ENCODE measurements around the gene ZBTB48.

ZBTB48 gene

DNA sequence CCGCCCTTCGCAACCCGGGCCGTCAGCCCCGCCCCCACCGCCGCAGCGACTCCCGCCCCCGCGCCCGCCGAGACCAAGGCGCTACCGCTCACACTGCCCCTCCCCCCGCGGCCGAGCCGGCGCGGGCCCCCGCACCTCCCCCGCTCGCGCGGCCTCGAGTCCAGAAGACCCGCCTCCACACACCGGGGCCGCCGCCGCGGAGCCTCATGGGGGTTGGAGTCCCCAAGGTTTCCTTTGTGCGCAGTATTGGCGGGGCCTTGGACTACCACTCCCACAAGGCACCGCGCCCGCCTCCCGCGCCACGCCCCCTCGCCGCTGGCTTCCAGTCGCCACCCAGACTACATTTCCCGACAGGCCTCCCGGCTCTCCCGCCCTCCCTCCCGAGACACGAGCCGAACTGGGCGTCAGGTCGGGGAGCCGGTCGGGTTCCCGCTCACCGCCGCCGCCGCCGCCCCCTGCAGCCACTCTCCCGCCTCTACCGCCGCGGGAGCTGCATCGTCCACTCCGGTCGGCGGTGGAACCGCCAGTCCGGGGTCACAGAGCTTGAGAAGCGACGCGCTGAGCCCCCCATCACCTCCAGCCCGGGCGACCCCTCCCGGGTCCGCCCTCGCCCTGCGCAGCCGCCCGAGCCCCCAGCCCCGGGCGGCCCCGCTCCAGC, 33.7 kb downstream of the ZBTB48 start, which contains the start of gene PHF13:
TSS of gene PHF13 (plus strand) at position 371 of the 658 bp plus-strand sequence. CDS start 336 bp downstream, outside the sequence.
- peak; percentile 96 to 100 (median 99) for DNase-seq

DNA sequence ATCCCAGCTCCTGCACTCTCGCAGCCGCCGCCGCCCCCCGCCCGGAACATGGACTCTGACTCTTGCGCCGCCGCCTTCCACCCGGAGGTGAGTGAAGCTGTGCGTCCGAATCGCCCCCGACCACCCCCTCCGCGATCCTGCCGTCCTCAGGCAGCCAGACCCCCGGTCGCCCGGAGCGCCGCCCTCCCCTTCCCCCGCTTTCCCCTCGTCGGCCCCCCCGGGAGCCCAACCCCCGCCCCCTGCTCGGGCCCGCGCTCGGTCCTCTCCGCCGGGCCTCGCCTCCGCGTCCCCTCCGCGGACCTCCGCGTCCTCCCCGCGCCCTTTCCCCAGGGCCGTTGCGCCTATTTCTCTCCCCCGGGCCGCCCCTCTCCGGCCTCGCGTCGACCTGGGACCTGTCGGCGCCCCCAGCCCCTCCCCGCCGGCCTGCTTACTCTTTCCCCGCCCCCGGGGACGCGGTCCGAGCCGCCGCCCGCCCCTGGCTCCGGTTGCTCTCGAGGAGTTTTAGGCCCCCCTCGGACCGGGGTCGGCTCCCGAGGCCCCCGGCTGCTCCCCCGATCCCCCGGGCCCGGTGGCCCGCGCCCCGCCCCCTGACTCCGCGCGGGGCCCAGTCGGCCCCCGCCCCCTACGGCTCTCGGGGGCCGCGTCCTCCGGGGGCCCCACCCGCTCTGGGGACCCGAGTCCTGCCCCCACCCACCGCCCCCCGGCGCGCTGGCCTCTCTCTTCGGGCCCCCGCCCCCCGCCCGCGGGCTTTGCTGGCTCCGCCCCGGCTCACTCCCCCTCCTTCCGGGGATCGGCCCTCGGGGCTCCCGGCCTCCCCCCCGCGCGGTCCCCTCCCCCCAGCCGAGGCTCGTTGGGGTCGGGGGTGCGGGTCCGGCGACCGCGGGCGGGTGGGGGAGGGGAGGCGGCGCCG, 34.5 kb downstream of the ZBTB48 start:
- DNase-seq: peak in 4 of 14 donors; percentile 22 to 67 (median 58)

DNA sequence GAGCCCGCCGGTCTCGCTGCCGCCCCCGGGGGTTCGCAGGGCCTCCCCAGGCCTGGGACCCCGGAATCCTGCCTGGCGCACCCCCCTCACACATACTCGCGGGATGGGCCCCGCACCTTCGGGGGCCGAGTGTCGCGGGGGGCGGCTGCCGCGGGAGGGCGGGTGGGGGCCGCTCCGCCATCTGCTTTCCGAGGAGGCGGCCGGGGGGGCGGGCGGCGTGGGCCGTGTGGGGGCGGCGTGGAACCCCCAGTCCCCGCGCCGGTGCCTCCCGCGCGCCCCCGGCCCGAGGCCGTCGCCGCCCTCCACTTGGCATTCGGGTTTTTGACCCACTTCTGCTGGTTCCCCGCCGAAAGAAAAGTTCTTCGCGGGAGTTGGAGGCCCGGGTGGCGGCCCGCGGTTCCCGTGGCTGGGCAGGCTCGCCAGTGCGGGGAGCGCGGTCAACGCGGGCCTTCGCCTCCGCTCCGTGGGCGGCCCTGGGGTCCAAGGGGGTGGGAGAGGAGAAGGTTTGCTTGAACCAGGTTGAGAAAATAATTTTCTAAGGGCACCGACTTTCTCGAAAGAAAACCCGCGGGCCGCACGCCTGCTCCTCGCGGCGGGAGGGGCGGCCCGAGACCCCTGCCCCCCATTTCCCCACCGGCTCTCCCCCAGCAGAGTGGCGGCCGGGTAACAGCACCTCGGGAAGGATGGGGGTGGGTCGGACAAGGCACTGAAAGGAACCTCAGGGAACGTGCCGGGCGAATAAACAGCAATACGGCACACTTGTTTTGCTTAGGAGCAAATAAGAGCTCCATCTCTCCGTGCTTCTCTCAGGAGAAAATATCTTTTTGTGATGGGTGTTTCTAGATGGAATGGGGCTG, 35.4 kb downstream of the ZBTB48 start:
- DNase-seq: peak in 2 of 14 donors; percentile 48 to 50

DNA sequence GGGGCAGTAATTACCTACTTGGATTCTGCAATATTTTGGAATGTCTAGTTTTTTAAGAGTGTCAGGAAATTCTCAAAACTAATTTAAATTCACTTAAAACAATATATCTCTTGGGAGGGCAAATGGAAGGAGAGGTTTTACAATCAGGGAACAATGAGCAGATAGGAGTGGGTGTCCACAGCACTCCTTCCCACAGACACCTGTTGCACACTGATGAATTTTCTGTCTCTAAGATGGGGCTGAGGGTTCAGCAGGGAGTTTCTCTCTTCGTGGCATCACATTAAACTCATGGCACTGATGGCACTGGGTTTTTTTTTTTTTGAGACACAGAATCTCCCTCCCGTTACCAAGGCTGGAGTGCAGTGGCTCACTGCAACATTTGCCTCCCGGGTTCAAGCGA, 39.3 kb downstream of the ZBTB48 start:
- no peak for DNase-seq

DNA sequence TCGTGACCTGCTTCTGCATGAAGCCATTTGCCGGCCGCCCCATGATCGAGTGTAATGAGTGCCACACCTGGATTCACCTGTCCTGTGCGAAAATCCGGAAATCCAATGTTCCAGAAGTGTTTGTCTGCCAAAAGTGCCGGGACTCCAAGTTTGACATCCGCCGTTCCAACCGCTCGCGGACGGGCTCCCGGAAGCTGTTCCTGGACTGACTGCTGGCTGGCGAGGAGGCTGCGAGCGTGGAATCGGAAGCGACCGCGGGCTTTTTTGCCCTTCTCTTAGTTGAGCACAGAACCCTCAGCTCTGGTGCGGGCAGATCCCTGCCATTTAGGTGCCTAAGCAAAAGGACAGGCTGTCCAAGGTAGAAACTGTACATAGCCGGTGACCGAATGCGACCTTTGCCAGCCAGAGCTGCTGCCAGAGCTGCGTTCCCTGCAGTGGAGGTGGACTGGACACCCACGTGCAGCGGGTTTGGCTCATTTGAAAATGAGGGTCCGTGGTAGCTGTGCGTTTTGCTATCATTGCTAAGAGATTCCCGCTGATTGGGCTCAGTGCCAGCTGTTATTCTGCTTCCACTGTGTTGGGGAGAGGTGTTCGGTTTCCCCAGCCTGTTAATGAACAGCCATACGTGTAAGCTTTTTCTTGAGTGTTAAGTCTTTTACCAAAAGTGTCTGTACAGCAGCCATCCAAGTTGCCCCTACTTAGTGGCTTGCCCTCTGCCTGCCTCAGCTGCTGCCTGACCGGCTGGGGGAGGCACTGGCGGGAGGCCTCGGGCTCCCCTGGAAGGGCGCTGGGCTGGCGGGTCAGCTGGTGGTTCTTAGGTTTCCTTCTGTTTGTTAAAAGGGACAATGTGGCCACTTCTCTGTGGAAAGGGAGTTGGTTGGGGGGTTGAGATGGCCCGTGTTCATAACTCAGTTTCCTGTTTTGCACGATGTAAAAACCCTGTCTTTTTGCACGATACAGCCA, 41.9 kb downstream of the ZBTB48 start:
- DNase-seq: no peak

DNA sequence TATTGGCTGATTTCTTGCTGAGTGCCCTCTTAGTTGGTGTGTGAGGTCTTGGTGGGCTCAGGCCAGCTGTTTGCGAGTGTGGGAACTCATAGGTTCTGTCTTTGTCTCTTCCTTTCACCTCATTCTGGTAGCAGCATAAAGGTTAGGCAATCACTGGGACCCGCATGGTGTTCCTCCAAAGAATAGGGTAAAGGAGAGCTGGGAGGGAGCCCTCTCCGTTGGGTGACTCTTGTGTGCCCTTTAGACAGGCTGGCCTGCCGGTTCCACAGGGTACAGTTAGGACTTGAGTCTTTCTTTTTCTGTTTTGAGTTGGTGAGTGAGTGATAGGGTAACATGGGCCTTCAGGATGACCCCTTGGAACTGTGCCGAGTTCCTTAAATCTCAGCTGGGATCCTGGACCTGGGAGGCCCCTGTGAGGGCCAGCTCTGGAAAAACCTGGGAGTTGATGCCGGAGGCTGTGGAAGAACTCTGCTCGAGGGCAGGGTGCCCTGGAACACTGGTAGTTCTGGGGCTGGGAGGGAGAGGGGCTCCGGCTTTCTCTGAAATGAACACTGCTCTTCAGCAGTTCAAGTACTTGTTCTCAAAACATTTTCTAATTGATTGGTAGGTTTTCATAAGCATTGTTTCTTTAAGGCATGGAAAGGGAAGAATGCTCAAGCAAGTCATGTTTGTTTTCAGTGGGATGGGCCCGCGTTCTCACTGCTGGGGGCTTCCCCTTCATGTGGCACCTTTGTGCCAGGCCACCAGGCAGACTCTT, 42.8 kb downstream of the ZBTB48 start:
- no peak for DNase-seq

DNA sequence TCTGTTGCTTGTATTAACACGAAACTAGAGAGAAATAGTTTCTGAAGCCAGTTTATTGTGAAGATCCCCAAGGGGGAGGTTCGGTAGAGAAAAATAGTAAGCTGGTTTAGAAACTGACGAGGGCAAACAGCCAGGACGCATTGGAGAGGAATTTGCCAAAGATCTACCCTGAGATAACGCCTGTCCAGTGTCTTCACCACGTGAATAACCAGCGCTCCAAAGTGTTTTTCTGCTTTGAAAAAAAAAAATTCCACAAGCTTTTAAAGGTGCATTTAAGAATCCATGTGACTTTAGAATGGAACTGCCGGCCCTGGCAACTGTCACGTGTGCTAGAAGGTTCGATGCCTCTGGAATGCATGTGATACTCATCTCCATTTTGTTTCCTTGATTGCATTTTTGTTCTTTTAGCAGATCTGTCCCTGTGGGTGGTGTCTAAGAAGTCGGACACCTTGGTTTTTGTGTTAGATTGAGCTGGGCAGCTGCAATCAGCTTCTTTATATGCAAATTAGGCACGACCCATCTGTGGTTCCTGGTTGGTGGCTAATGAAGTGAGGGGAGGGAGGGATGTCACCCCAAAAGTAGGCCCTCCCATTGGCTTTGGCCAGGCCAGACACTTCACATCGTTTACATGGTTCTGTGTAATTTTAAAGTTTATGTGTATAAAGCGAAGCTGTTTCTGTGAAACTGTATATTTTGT, 43.6 kb downstream of the ZBTB48 start:
- no peak for DNase-seq

DNA sequence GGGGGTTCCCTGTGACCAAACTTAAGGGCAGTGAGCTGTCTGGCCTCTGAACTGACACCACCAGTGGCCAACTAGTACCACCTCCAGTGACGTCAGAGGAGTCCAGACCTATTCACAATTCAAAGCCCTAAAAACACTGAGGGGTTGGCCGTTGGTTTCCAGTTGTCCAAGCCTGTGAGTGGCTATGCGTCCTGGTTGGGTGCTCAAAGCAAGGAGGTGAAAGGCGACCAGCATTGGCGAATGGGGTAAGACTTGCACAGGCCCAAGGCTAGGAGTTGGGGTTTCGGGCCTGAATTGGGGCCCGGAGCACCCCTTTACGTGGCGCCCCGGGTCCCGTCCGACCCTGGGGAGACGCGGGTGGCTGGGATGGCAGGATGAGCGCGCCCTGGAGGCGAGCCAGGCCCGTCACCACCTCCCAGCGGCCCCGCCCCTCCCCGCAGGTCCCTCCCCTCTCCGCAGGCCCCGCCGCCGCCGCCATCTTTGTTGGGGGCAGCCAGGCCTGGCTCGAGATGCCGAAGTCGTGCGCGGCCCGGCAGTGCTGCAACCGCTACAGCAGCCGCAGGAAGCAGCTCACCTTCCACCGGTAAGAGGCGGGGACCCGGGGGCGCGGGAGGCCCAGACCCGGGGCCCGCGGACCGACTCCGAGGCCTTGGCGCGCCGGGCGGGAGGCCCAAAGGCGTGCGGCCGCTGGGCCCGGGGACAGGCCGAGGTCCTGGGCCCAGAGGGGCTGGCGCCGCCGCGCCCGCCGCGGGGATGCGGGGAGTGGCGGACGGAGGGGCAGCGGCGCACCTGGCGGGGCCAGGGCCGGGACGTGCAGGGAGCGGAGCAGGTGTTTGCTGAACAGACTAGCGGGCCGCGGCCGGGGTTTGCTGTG, 45.2 kb downstream of the ZBTB48 start, which contains the start of gene THAP3:
TSS of gene THAP3 (plus strand) at position 159 of the 874 bp plus-strand sequence. CDS start at position 510, 351 bp downstream.
- peak in 13 of 14 donors; percentile 35 to 87 (median 77) for DNase-seq

DNA sequence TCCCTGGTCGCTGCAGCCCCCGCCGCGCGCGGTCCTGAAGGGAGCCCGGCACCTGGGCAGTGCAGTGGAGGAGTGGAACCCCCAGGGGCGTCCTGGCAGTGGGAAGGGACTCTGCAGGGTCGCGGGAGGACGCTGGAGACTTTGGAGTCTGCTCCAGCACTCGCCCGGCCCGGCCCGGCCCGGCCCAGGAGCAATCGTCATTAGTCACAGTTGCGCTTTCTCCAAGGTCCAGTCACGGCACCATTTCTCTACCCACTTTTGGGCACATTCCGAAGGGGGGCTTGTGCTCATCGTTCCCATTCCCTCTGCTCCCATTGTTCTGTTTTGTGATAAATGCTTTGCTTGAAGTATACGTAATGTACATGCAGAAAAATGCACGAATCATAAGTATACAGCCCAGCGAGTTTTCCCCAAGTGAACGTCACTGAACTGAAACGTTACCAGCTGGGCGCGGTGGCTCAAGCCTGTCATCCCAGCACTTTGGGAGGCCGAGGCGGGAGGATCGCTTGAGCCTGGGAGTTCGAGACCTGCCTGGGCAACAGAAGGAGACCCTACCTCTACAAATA, 45.9 kb downstream of the ZBTB48 start:
- DNase-seq: peak in 2 of 14 donors; percentile 42 to 49

DNA sequence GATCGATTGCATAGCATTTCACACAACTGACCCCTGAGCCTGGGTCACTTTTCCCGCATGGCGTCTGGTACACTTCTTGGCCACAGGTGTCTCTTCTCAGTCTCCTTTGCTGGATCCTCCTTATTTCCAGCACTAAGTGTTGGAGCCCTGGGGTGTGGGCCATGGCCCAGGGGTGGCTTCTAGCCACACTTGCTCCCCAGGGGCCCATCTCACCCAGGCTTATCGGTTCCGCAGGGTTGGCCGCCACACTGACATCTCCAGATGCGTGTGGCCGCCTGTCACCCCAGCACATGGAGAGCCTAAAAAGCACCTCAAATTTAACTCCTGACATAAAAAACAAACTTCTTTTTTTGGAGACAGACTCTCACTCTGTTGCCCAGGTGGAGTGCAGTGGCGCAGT, 47.2 kb downstream of the ZBTB48 start:
- no peak for DNase-seq

DNA sequence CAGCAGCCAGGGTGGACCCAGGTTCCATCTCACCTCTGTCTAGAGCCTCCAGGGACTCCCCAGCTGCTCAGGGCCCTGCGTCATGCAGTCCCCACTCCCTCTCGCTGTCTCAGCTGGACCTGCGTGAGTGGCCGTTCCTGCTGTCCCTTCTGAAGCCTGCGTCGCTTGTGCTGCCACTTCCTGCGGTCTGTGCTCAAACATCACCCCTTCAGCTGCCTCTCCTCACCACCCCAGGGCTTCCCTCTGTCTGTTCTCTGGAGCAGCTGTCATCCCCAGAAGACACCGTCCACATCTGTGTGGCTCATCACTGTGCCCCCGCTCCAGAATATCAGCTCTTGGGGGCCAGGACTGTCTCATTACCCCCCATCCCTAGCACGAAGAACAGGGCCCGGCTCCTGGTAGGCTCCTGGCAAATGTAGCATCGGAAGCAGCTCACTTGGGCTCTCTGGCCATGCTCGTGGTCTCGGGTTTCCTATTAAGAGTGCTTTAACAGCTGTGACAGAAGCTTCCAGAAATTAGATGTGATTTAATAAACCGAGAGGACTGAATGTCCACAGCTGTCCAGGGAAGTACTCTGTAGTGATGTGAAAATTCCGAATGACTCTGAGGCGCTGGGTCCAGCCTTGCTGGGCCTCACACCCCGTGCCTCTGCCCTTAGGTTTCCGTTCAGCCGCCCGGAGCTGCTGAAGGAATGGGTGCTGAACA, 48.2 kb downstream of the ZBTB48 start:
- no peak for DNase-seq

DNA sequence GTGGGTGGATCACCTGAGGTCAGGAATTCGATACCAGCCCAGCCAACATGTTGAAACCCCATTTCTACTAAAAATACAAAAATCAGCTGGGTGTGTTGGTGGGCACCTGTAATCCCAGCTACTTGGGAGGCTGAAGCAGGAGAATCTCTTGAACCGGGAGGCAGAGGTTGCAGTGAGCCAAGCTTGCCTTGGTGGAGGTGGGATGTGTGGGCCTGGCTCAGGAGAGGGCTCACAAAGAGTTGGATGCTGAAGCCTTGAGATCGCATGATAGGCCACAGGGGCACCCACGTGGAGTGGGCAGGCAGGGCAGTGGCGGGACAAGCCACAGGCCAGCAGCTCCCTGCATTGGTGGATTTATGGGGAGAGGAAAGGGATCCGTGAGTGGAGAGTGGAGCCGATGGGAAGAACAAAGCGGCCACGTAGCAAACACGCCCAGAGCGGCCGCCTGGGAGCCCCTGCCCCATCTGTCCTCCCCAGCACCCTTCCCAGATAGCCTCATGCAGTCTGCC, 49.2 kb downstream of the ZBTB48 start:
- no peak for DNase-seq

DNA sequence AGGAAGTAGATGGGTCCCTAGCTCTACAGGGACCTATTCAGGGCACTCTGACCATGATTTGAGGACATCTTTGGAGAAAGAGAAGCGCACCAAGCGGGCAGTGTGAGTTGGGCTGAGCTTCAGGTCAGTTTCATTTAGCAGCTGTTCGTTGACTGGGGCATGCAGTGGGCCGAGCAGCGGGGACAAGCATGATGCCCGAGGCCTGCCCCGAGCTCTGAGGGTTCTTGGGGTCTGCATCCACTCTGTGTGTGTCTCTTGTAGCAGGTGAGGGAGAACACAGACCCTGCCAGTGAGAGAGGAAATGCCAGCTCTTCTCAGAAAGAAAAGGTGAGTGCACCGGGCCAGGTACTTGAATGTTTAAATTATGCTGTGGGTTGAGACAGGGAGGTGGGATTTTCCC, 50.2 kb downstream of the ZBTB48 start:
- DNase-seq: no peak

DNA sequence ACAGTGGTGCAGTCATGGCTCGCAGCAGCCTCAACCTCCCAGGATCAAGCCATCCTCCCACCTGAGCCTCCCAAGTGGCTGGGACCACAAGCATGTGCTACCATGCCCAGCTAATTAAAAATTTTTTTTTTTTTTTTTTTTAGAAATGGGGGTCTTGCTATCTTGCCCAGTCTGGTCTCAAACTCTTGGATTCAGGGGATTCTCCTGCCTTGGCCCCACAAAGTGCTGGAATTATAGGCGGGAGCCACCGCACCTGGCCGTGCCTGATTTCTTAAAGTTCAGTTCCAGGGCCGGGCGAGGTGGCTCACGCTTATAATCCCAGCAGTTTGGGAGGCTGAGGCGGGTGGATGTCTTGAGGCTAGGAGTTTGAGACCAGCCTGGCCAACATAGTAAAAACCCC, 51.3 kb downstream of the ZBTB48 start:
- no peak for DNase-seq

DNA sequence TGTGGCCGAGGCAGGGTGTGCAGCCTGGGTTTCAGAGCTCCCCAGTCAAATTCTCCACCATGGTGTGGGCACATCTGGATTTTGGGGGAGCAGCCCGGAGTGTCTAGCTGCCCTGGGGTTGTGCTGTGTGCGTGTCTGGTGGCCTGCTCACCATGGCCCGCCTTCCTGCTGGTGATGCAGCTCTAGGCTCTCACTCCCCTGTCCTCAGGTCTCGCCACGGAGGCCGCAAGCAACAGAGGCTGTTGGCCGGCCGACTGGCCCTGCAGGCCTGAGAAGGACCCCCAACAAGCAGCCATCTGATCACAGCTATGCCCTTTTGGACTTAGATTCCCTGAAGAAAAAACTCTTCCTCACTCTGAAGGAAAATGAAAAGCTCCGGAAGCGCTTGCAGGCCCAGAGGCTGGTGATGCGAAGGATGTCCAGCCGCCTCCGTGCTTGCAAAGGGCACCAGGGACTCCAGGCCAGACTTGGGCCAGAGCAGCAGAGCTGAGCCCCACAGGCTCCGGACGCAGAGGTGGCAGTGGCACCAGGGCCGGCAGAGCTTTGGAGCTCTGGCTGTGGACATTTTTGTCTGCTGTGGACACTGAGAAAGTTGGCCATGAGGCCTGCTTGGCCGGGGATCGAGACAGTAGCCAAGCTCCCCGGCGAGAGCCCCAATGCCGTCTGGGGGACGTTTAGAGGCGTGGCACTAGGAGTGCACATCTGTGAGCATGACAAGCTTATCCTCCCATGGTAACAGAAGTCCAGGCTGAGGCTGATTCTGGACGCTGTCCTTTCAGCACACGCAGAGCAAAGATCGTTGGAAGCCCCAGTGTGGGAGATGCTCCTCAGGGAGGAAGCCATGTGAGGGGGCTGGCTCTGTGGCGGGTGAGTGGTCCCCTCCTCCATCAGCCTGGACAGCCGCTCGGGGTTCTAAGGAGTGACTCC, 53.1 kb downstream of the ZBTB48 start:
- DNase-seq: no peak

DNA sequence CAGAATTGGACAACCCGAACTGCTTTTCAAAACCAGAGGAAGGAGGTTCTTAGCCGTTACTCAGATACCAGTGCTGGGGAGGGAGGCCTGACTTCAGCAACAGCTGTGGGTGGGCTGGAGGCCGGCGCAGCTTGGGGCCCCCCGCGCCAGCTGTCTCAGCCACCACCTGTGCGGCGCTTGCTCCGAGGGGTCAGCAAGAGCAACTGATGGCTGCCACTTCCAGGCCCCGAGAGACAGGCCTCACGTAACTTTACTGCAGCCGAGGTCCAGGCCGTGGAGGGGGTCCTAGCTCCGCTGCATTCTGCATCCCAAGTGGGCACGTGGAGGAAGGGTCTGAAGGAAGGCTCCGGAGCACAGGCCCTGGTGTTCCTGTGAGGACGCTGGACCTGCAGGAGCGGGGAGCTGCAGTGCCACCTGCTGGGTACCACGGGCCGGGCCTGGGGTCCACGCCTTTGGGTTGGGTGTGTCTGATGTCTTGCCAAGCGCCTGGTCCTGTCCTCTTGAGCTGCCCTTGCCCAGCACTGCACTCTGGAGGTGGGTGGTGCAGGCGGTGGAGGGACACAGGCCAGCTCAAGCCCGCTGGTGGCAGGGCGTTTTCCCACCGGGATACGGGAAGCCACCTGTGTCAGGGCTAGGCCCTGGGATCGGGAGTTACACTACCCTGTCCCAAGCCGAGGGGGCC, 54.7 kb downstream of the ZBTB48 start:
- peak in 2 of 14 donors; percentile 10 to 17 for DNase-seq
